Effector memory CD8-positive, alpha-beta T cell (primary cell): Measurements from ENCODE around the gene TALDO1.
A peak's percentile ranks its signal among the peaks of the same experiment; 100 is the strongest.

Source experiments
- ATAC-seq: fragments of 150-1000 bp; cut with Tn5 transposase; replicated peaks from 2 replicates; pipeline ENCODE4 v1.10.0; 2021; ENCODE audit warnings: mild to moderate bottlenecking, moderate library complexity
- DNase-seq, 3 experiments: peaks; one replicate each; pipeline ENCODE4 v3.0.0; 2021
- H3K27ac Mint-ChIP-seq, 2 donors: one replicate each; pipeline ENCODE4 v1.8.0; 2022; ENCODE audit warnings: mild to moderate bottlenecking in 2 of 2, mixed read lengths in 2 of 2, moderate library complexity in 2 of 2
- H3K27me3 Mint-ChIP-seq, 2 donors: one replicate each; pipeline ENCODE4 v1.8.0; 2022; ENCODE audit warnings: mixed read lengths in 2 of 2
- H3K36me3 Mint-ChIP-seq: one replicate; pipeline ENCODE4 v1.8.0; 2022; ENCODE audit warnings: mild to moderate bottlenecking, moderate library complexity, mixed read lengths; ENCODE audit not compliant: insufficient read depth
- H3K4me1 Mint-ChIP-seq, 2 donors: one replicate each; pipeline ENCODE4 v1.8.0; 2022; ENCODE audit warnings: low read depth in 2 of 2, mixed read lengths in 2 of 2
- H3K4me3 Mint-ChIP-seq, 2 donors: one replicate each; pipeline ENCODE4 v1.8.0; 2022; ENCODE audit warnings: mild to moderate bottlenecking in 2 of 2, mixed read lengths in 2 of 2, moderate library complexity in 2 of 2
- H3K9me3 Mint-ChIP-seq, 2 donors: one replicate each; pipeline ENCODE4 v1.8.0; 2022; ENCODE audit warnings: mixed read lengths in 2 of 2

TALDO1 gene

GRCh38 chr11:794766-795633 is 47.7 kb downstream of the TALDO1 start:
- peak overlapping the region; percentile 91 for H3K4me3 Mint-ChIP-seq
- DNase-seq = no peak

DNA sequence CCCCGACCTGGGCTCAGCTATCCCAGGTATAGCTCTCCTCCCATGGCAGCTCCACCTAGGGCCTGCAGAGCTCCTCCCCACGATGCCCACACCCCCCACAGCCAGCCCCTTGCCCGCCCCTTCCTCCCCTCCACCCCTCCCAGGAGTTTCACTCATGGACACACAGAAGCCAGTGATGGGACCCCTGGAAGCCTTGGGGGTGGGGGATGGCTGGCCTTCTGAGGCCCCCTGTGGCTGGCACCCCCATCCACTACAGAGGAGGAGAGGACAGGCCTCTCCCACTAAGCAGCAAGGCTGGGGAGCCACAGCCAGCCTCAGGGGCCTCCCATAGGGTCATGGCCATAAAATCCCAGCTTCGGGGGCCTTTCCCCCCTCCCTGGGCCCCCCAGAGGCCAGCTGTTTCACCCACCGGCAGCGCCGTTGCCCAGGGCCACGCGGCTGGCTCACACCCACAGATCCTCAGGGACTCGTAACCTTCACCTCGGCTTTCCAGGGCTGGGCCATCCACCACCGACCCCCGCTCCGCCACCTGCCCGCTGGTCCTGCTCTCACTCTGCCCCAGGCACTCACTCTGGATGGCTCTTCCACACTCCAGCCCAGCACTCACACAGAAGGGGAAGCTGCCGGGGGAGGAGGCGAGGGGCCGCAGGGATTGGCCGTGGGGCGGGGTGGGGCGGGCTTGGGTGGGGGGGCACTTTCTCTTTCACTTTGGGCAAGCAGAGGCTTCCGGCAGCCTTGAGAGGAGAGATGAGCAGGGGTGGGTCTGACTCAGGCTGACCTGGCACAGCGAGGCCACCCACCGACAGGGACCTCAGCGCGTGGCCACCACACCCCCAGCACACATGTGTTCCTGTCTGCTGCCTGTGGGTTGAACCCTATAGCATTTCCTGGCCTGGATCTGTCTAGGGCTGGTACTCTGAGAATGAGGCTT is 48.6 kb downstream of the TALDO1 start:
- Mint-ChIP-seq H3K4me3 (peak overlapping the region; percentile 91), H3K9me3 (no peaks in the 10 kb centered on the region), H3K27me3 (no peaks in the 10 kb centered on the region), H3K4me1 (peaks cover 9 to 11% of the 10 kb centered on the region in 2 donors), H3K36me3 (peaks cover 31% of the 10 kb centered on the region), H3K27ac (peak overlapping the region; percentile 88 to 96)
- DNase-seq (peak; percentile 59 to 68 (median 61)), ATAC-seq (peak; percentile 41)

More at GRCh38 chr11:794766-795633, 47.7 kb downstream of the TALDO1 start:
- Mint-ChIP-seq H3K4me1 (peaks cover 9 to 11% of the 10 kb centered on the region in 2 donors), H3K9me3 (no peaks in the 10 kb centered on the region), H3K36me3 (peaks cover 31% of the 10 kb centered on the region), H3K27me3 (no peaks in the 10 kb centered on the region), H3K27ac (peak overlapping the region; percentile 88 to 96)
- ATAC-seq = no peak

- H3K27ac Mint-ChIP-seq = peak overlapping the region; percentile 88 to 96
- H3K9me3 Mint-ChIP-seq = no peaks in the 10 kb centered on the region
- no peaks in the 10 kb centered on the region for H3K27me3 Mint-ChIP-seq
- no peak for ATAC-seq
- DNase-seq = no peak
- H3K4me3 Mint-ChIP-seq = peak overlapping the region; percentile 91
- H3K4me1 Mint-ChIP-seq = peaks cover 9 to 11% of the 10 kb centered on the region in 2 donors
- peaks cover 28% of the 10 kb centered on the region for H3K36me3 Mint-ChIP-seq
Measured at GRCh38 chr11:796565-797295, 49.5 kb downstream of the TALDO1 start.

DNA sequence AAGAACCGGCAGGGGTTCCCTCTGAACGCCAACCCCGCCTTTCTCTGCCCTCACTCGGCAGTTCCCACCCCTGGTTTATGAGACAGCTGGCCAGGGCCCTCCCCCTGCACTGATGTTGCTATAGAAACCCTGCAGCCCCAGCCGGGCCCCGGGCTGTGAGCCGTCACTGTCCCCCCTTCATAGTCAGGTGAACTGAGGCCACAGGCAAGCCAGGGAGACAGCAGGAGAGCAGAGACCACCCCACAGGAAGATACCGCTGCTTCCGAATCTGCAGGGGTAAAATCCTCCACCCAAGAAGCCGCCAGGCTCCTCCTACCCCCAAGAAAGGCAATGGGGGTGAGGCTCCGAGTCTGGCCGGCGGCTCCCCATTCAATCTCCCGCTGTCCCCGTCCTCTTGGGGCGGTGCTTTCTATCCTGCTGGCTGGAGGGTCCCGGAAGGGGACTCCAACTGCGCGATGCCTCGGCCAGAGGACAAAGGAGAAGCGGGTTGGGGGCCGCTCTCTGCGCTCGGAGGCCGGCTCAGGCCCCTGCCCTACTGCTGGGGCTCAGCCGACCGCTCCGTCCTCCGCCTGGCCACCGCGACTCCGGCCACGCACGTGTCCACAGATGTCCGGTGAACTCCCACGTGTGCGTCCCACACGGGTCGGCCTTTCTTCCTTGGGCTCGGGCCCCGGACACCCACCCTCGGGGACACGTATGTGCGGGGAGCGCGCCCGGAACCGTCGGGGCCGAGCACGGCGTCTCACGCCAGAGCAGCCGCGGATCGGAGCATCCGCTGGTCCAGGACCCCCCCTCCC is 50.2 kb downstream of the TALDO1 start:
- ATAC-seq = peak; percentile 64
- Mint-ChIP-seq H3K4me3 (peak overlapping the region; percentile 91), H3K27ac (peak overlapping the region; percentile 88 to 96), H3K27me3 (no peaks in the 10 kb centered on the region), H3K36me3 (peaks cover 31% of the 10 kb centered on the region), H3K4me1 (peaks cover 9 to 11% of the 10 kb centered on the region in 2 donors), H3K9me3 (no peaks in the 10 kb centered on the region)
- DNase-seq = peak; percentile 76 to 83 (median 79)

DNA sequence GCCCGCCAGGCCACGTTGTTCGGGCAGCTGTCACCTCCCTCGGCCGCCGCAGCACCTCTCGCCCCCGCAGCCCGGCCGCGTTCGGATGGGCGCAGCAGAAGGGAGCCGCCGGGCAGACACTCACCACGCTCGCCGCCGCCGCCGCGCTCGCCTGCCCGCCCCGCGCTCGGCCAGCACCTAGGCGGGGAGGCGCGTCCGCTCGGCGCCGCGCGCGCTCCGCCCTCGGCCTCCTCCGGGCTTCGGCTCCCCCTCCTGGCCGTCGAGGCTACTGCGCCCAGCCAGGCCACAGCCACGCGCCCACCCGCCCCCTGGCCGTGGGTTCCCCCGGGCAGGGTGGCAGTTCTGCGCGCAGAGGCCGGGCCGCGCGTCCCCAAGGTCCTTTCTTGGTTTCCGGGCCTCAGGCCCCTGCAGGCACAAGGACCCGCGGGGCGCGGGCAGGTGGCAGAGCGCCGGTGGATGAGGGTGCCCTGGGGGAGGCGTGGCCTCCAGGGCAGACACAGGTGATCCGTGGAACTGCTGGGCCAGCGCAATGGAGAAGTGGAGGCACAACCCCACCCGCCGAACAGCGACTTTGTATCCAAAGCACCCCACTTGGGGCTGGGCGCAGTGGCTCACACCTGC is 50.9 kb downstream of the TALDO1 start, which contains the start of gene SLC25A22:
Gene SLC25A22, minus strand, starts transcription at position 189 of the 621 bp plus-strand sequence. CDS start 3,275 bp downstream, outside the sequence.
- peak within 1 kb of the TSS; percentile 88 to 96 for H3K27ac Mint-ChIP-seq
- H3K4me3 Mint-ChIP-seq = peak within 1 kb of the TSS; percentile 91
- peak; percentile 85 to 90 (median 89) for DNase-seq
- no peaks in the 10 kb centered on the region for H3K9me3 Mint-ChIP-seq
- ATAC-seq = peak; percentile 61
- peaks cover 9 to 11% of the 10 kb centered on the region in 2 donors for H3K4me1 Mint-ChIP-seq
- H3K27me3 Mint-ChIP-seq = no peaks in the 10 kb centered on the region
- peaks cover 31% of the 10 kb centered on the region for H3K36me3 Mint-ChIP-seq

GRCh38 chr11:799641-800316 is 52.5 kb downstream of the TALDO1 start:
- no peak for ATAC-seq
- no peak for DNase-seq
- no peak overlapping the region for H3K27ac Mint-ChIP-seq
- H3K4me1 Mint-ChIP-seq = peaks cover 14% of the 10 kb centered on the region in 2 donors
- H3K9me3 Mint-ChIP-seq = no peaks in the 10 kb centered on the region
- H3K36me3 Mint-ChIP-seq = peaks cover 31% of the 10 kb centered on the region
- H3K4me3 Mint-ChIP-seq = no peak overlapping the region
- H3K27me3 Mint-ChIP-seq = no peaks in the 10 kb centered on the region

GRCh38 chr11:800473-800872 is 53.2 kb downstream of the TALDO1 start:
- no peaks in the 10 kb centered on the region for H3K9me3 Mint-ChIP-seq
- DNase-seq (no peak), ATAC-seq (no peak)
- peaks cover 25% of the 10 kb centered on the region for H3K36me3 Mint-ChIP-seq
- peaks cover 14% of the 10 kb centered on the region in 2 donors for H3K4me1 Mint-ChIP-seq
- H3K27ac Mint-ChIP-seq = no peak overlapping the region
- H3K4me3 Mint-ChIP-seq = no peak overlapping the region
- no peaks in the 10 kb centered on the region for H3K27me3 Mint-ChIP-seq

GRCh38 chr11:801097-801780 is 54.0 kb downstream of the TALDO1 start:
- Mint-ChIP-seq H3K4me1 (peaks cover 9 to 10% of the 10 kb centered on the region in 2 donors), H3K4me3 (no peak overlapping the region), H3K9me3 (no peaks in the 10 kb centered on the region), H3K27me3 (no peaks in the 10 kb centered on the region), H3K27ac (no peak overlapping the region), H3K36me3 (peaks cover 19% of the 10 kb centered on the region)
- no peak for DNase-seq
- no peak for ATAC-seq

DNA sequence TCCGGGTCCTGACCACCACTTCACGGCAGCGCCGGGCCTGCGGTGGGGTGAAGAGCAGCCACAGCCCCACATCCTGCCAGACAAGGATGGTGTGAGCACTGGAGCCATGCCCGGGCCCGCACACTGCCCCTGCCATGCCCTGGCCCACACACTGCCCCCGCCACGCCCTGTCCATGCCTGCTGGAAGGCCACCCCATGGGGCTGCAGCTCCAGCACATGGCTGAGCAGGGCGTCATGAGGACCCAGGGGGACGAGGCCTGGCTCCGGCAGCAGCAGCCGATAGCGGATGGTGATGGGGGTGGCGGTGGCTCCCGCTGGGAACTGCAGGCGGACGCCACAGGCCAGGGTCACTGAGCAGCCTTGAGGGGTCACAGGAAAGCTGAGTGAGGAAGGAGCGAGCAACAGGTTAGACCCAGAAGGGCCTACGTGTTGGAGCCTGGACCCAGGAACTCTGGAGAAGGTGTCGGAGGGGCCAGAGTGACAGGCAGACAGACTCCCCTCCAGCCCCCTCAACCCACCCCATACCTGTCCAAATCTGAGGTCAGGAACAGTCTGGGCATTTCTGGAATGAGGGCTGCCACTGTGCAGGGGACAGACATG is 54.9 kb downstream of the TALDO1 start:
- ATAC-seq (no peak), DNase-seq (no peak)
- no peak overlapping the region for H3K27ac Mint-ChIP-seq
- H3K36me3 Mint-ChIP-seq = peaks cover 10% of the 10 kb centered on the region
- no peak overlapping the region for H3K4me3 Mint-ChIP-seq
- no peaks in the 10 kb centered on the region for H3K27me3 Mint-ChIP-seq
- no peaks in the 10 kb centered on the region for H3K9me3 Mint-ChIP-seq
- H3K4me1 Mint-ChIP-seq = peaks cover 5 to 6% of the 10 kb centered on the region in 2 donors

- H3K27ac Mint-ChIP-seq = no peak overlapping the region
- no peak for DNase-seq
- H3K4me1 Mint-ChIP-seq = peaks cover 5 to 6% of the 10 kb centered on the region in 2 donors
- peak overlapping the region; percentile 22 to 77 for H3K4me3 Mint-ChIP-seq
- H3K9me3 Mint-ChIP-seq = no peaks in the 10 kb centered on the region
- ATAC-seq = no peak
- H3K36me3 Mint-ChIP-seq = peaks cover 3% of the 10 kb centered on the region
- no peaks in the 10 kb centered on the region for H3K27me3 Mint-ChIP-seq
Measured at GRCh38 chr11:802693-803466, 55.6 kb downstream of the TALDO1 start.
